Activated CD4-positive, alpha-beta T cell treated with anti-CD3 and anti-CD28 coated beads, Interleukin-10, Interleukin-2, amounts not matched to agents 100 ng/mL and 50 ng/mL, durations not matched to agents 16 hours and 8 hours (primary cell): Measurements from ENCODE around the gene PLCH2.

Experiments
- DNase-seq: peaks from one replicate; pipeline ENCODE4 v3.0.0-alpha.2; 2020

PLCH2 gene

GRCh38 chr1:2460996-2461751 is 14.9 kb upstream of the PLCH2 start:
- no peak for DNase-seq

DNA sequence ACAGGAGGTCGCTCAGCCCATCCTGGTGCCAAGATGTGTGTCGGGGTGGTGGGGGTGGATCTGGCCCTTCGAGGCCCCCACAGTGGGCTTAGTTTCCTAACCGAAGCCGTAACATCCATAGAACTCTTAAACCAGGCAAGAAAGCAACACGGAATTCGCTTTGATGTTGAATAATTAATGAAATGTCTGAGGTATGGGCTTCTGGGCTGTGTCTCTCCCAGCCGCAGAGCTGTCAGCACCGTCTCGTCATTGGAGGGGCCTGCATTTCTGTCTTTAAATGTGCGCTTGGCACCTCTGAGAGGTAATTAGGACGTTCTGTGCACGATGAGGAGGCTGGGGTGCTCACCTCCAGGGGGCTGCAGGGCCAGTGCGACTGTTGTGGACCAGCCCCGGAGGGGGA is 13.3 kb upstream of the PLCH2 start:
- no peak for DNase-seq

- no peak for DNase-seq
Measured at GRCh38 chr1:2463396-2463795, 12.7 kb upstream of the PLCH2 start.

- DNase-seq: no peak
Measured at GRCh38 chr1:2465371-2466269, 10.5 kb upstream of the PLCH2 start.

DNA sequence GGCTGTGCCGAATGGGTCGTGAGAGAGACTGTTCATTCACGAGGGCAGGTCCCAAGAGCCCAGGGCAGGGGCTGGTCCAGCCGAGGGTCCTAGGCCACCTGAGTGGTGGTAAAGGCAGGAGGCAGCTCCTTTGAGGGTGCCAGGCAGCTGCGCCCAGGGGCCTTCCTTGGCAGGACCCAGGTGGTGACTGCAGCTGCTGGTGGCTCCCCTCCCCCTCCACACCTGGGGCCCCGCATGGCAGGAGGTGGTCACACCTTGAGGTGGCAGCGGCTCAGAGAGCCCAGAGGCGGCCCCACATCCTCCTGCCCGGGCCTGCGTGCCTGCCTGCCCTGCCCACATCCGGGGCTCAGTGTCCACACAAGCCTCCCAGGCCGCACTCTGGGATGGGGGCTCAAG is 9.8 kb upstream of the PLCH2 start:
- DNase-seq: no peak

DNA sequence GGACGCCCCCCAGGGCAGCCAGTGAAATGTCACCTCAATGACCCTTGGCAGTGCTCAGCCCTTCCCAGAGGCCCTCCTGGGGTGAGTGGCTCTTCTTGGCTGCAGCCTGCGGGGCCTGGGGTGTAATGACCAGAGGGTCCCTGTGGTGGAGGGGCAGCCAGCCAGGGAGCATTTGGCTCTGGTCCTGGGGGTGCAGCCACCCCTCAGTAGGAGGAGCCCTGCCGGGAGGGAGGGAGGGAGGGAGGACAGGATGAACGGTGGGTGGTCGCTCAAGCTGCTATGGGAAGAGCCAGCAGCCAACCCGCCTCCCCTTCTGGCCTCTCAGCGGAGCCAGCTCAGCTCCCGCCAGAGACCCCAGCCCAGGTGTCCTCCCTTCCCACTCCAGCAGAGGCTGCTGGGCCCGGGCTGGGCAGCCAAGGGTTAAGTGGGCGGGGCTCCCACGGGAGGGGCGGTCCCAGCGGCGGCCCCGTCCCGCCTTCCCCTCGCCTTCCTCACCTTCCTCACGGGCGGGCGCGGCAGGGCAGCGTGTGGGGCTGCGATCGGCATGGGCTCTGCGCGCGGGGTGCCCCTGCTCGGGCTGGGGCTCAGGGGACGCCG is 9.0 kb upstream of the PLCH2 start:
- peak; percentile 21 for DNase-seq

DNA sequence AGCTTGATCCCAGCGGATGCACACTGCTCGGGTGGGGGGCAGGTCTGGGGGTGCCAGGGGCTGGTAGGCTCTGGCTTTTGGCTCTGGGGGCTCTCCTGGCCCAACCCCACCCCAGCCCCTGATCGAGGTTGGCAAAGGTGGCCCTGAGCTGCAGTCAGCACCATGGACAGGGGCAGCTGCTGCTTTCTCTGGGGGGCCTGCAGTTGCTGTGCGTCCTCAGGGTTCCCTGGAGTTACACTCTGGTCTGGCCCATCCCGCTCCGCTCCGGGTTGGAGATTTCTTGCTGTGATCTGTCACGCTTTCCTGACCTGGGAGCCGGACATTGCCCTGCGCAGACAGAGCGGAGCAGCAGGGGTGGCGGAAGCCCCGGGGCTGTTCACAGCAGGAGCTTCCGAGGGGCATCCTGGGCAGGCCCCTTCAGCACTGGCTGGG is 8.0 kb upstream of the PLCH2 start:
- DNase-seq: no peak

DNA sequence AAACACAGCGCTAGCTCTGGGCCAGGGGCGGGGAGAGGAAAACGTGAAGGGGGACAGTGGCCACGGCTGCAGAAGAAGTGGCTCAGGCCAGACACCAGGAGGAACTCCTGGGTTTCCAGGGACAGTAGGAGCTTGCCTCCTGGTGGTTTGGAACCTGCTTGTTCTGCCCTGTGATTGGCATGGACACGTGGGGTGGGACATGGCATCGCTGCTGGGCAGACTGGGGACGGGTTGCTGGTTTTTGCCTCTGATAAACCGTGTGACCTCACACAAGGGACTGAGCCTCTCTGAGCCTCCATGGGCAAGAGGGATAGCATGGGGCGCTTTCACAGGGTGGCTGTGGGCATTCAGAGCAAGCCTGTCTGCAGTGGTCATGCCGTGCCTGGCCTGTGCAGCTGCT is 7.5 kb upstream of the PLCH2 start:
- no peak for DNase-seq

GRCh38 chr1:2469103-2469940 is 6.8 kb upstream of the PLCH2 start:
- DNase-seq: no peak

- no peak for DNase-seq
Measured at GRCh38 chr1:2470290-2471158, 5.6 kb upstream of the PLCH2 start.

- DNase-seq: no peak
Measured at GRCh38 chr1:2471159-2471471, 5.0 kb upstream of the PLCH2 start.

- no peak for DNase-seq
Measured at GRCh38 chr1:2471587-2472001, 4.5 kb upstream of the PLCH2 start.

GRCh38 chr1:2472109-2472508 is 4.0 kb upstream of the PLCH2 start:
- DNase-seq: no peak

GRCh38 chr1:2472561-2473177 is 3.4 kb upstream of the PLCH2 start:
- DNase-seq: no peak

DNA sequence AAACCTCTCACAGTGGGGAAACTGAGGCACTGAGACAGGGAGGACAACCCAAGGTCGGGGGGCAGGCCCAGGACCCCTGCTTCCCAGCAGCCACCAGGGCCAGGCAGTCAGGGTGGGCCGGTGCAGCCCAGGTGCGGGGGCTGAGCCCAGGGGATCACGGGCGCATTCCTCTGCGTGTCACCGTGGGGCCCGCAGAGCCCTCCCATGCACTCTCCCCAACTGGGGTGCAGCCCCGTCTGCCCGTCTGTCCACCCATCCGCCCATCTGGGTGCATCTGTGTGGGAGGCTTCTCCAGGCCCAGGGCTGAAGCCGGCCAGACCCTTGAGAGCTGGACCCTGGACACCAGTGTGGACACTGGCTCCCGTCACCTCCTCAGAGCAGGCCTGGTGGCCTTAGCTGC is 2.9 kb upstream of the PLCH2 start:
- DNase-seq: no peak

DNA sequence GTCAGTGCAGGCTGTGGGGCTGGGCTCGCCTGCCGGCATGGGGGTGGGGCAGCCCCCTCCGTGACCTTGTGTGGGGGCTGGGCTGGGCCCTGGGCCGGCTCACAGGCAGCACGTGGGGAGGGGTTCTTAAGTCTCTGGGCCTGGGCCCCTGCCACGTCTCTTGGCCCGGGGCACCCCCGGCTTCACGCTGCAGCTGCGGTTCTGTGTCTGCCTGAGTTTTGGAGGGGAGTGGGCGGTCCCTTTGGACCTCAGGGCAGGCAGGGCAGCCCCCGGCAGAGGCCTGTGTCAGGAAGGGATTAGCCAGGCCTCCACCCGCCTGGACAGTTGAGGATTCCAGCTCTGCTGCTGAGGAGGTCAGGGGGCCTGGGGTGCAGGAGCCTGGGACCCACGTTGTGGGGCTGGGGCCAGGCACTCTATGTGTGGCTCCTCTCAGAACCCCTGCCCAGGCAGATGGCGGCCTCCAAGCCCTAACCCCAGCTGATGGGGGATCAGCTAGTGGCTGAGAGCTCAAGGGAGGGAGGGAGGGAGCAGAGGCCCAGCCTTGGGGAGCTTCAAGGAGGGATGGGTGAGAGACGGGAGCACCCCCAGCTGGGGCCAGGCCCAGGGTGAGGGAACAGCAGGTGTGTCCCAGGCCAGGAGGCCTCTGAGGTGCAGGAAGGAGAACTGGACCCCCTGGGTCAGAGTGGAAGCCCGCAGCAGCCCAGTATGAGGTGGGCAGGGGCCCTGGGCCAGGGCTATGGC is 1.8 kb upstream of the PLCH2 start:
- no peak for DNase-seq

- DNase-seq: no peak
Measured at GRCh38 chr1:2474933-2475371, 1.1 kb upstream of the PLCH2 start.

DNA sequence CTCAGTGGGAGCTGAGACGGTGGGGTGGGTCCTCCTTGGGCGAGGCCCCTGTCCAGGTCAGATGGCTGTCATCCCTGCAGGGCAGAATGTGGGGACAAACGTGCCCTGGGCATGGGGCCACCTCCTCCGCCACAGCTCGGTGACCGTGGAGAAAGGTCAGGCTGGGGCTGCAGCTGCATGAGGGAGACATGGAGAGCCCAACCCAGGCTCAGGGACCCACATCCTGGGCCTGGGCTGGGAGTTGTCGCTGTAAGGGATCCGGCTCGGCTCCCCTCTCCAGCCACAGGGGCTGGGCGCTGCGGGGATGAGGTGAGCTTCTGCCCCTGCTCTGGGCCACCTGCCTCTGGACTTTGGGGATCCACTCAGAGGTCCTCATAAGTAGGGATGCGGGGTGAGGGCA is 518 bp upstream of the PLCH2 start:
- no peak for DNase-seq

DNA sequence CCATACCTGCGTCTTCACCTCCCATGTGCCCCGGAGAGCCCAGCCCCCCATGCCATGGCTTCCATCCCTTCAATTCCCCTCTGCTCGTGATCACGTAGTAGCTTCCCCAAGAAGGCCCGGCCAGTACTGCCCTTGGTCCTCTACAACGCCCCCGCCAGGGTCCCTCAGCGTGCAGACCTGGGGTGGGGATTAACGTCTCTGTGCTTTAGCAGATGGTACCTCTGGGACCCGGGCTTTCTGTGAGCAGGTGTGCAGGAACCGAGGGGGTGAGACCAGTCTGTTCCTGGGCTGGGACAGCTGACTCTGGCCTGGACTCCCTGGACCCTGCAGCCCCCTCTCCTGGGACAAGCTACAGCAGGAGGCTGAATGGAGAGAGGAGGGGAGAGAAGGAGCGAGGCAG is 1.2 kb downstream of the PLCH2 start:
- no peak for DNase-seq

GRCh38 chr1:2477791-2478499 is 1.9 kb downstream of the PLCH2 start:
- DNase-seq: no peak
